Common myeloid progenitor, CD34-positive (primary cell): ENCODE results near the gene KMT2B.

Source experiments
- CTCF ChIA-PET: fragments of 350-600 bp; sonication (Branson Sonifier 250); formaldehyde crosslinking; loops from one replicate; lab custom pipeline; 2021; ENCODE audit warnings: antibody characterized with exemption; lab: Charles Lee
- POLR2A ChIA-PET: fragments of 350-600 bp; sonication (Branson Sonifier 250); formaldehyde crosslinking; loops from one replicate; lab custom pipeline; 2021; ENCODE audit warnings: antibody characterized with exemption; lab: Charles Lee
- DNase-seq, 3 donors: peaks; one replicate each; pipeline versions ENCODE4 v3.0.0 to v3.0.0-alpha.2; 2013
- H3K27ac ChIP-seq, 2 experiments: 1 replicate in 1 of 2; 2 replicates in 1 of 2; pipeline ENCODE4 v1.7.0; 2013; ENCODE audit warnings: inconsistent platforms in 2 of 2, low read length in 2 of 2, mild to moderate bottlenecking in 2 of 2, low read depth in 1 of 2, moderate library complexity in 1 of 2; ENCODE audit not compliant: severe bottlenecking in 2 of 2, insufficient read depth in 1 of 2, poor library complexity in 1 of 2
- H3K27me3 ChIP-seq, 5 experiments: replicated peaks in 2 of 5; 1 replicate in 3 of 5; 2 replicates in 2 of 5; pipeline versions ENCODE4 v1.6.1 to v1.7.0; 2013; ENCODE audit warnings: low read length in 4 of 5, mild to moderate bottlenecking in 2 of 5, moderate library complexity in 2 of 5, inconsistent platforms in 1 of 5; ENCODE audit not compliant: insufficient read depth in 5 of 5, control insufficient read depth in 4 of 5
- H3K36me3 ChIP-seq, 4 experiments: 1 replicate in 2 of 4; 2 replicates in 2 of 4; pipeline versions ENCODE4 v1.6.1 to v1.7.0; 2013; ENCODE audit warnings: low read length in 3 of 4, control low read depth in 1 of 4, mild to moderate bottlenecking in 1 of 4; ENCODE audit not compliant: control insufficient read depth in 4 of 4, insufficient read depth in 4 of 4
- H3K4me1 ChIP-seq, 4 experiments: 1 replicate in 3 of 4; 2 replicates in 1 of 4; pipeline versions ENCODE4 v1.6.1 to v1.7.1; 2013; ENCODE audit warnings: low read length in 3 of 4, mild to moderate bottlenecking in 3 of 4, control low read depth in 1 of 4, inconsistent platforms in 1 of 4, moderate library complexity in 1 of 4; ENCODE audit not compliant: control insufficient read depth in 4 of 4, insufficient read depth in 4 of 4; ENCODE audit errors: control extremely low read depth in 1 of 4
- H3K4me3 ChIP-seq, 7 experiments: 1 replicate in 4 of 7; 2 replicates in 3 of 7; pipeline versions ENCODE4 v1.5.1 to v1.7.0; 2013; ENCODE audit warnings: mild to moderate bottlenecking in 7 of 7, low read length in 6 of 7, moderate library complexity in 6 of 7, inconsistent platforms in 2 of 7, low read depth in 2 of 7, control low read depth in 1 of 7; ENCODE audit not compliant: insufficient read depth in 4 of 7, control insufficient read depth in 1 of 7; ENCODE audit errors: extremely low read depth in 1 of 7
- H3K9me3 ChIP-seq, 5 experiments: 1 replicate in 4 of 5; 2 replicates in 1 of 5; pipeline versions ENCODE4 v1.6.1 to v1.7.1; 2013; ENCODE audit warnings: low read length in 4 of 5, mild to moderate bottlenecking in 2 of 5, inconsistent platforms in 1 of 5, low read depth in 1 of 5, moderate library complexity in 1 of 5; ENCODE audit not compliant: control insufficient read depth in 4 of 5, insufficient read depth in 2 of 5; ENCODE audit errors: control extremely low read depth in 1 of 5
- WGBS: methylation state at CpG from one replicate; pipeline ENCODE4 v1.1.5; 2013; ENCODE audit not compliant: insufficient coverage; 5-methylcytosine and 5-hydroxymethylcytosine counted together

Gene KMT2B

GRCh38 chr19:35784503-35785338 lies 66.9 kb downstream of the KMT2B start:
- Histone ChIP-seq H3K9me3 (no peaks in the 10 kb centered on the region), H3K4me3 (no peak overlapping the region), H3K4me1 (no peaks in the 10 kb centered on the region), H3K36me3 (peaks cover 6 to 60% (median 21%) of the 10 kb centered on the region in 4 experiments), H3K27me3 (no peaks in the 10 kb centered on the region), H3K27ac (no peak overlapping the region)
- ChIA-PET POLR2A (no interaction called here), CTCF (no interaction called here)
- DNase-seq = no peak
- 97% methylated on average over 37 of the region's 45 CpGs for WGBS

DNA sequence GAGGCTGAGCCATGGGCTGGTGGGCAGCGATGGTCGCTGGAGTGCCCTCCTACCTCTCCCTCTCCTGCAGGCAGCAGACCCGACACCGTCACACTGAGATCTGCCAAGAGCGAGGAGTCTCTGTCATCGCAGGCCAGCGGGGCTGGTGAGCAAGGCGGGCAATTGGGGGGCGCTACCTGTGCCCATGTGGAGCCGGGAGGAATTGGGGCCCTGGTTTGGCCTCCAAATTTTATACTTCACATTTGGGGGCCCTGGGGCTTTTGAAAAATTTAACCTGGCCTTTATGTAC lies 67.5 kb downstream of the KMT2B start:
- CTCF ChIA-PET = no interaction called here
- Histone ChIP-seq H3K4me1 (no peaks in the 10 kb centered on the region), H3K27me3 (no peaks in the 10 kb centered on the region), H3K27ac (no peak overlapping the region), H3K4me3 (no peak overlapping the region), H3K36me3 (peaks cover 4 to 55% (median 17%) of the 10 kb centered on the region in 4 experiments), H3K9me3 (no peaks in the 10 kb centered on the region)
- POLR2A ChIA-PET = no interaction called here
- 94% methylated on average over 6 of the region's 10 CpGs for WGBS
- DNase-seq = no peak

DNA sequence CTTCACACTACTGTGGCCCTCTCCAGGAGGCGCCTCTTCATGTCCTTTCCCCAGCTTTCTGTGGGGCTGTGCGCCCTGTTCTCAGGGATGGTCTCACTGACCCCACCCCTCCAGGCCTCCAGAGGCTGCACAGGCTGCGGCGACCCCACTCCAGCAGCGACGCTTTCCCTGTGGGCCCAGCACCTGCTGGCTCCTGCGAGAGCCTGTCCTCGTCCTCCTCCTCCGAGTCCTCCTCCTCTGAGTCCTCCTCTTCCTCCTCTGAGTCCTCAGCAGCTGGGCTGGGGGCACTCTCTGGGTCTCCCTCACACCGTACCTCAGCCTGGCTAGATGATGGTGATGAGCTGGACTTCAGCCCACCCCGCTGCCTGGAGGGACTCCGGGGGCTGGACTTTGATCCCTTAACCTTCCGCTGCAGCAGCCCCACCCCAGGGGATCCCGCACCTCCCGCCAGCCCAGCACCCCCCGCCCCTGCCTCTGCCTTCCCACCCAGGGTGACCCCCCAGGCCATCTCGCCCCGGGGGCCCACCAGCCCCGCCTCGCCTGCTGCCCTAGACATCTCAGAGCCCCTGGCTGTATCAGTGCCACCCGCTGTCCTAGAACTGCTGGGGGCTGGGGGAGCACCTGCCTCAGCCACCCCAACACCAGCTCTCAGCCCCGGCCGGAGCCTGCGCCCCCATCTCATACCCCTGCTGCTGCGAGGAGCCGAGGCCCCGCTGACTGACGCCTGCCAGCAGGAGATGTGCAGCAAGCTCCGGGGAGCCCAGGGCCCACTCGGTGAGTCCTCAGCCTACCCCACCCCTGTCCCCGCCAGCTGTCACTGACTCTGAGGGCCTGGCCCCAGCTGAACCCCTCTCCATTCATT lies 68.7 kb downstream of the KMT2B start:
- no peaks in the 10 kb centered on the region for H3K27me3 ChIP-seq
- H3K9me3 ChIP-seq = no peaks in the 10 kb centered on the region
- no peak for DNase-seq
- peaks cover 0 to 44% (median 13%) of the 10 kb centered on the region in 4 experiments for H3K36me3 ChIP-seq
- H3K4me1 ChIP-seq = no peaks in the 10 kb centered on the region
- 96% methylated on average over 27 of the region's 31 CpGs for WGBS
- CTCF ChIA-PET = no interaction called here
- POLR2A ChIA-PET = no interaction called here
- H3K4me3 ChIP-seq = no peak overlapping the region
- H3K27ac ChIP-seq = no peak overlapping the region

- Histone ChIP-seq H3K9me3 (no peaks in the 10 kb centered on the region), H3K4me3 (no peak overlapping the region), H3K4me1 (no peaks in the 10 kb centered on the region), H3K27me3 (no peaks in the 10 kb centered on the region), H3K36me3 (peaks cover 0 to 36% (median 9%) of the 10 kb centered on the region in 4 experiments), H3K27ac (no peak overlapping the region)
- POLR2A ChIA-PET = no interaction called here
- WGBS = 99% methylated on average over 9 of the region's 15 CpGs
- no peak for DNase-seq
- CTCF ChIA-PET = no interaction called here
Observed at GRCh38 chr19:35787227-35787799, 69.5 kb downstream of the KMT2B start.
